ENCODE results near the gene PEX10.

Gene PEX10

DNA sequence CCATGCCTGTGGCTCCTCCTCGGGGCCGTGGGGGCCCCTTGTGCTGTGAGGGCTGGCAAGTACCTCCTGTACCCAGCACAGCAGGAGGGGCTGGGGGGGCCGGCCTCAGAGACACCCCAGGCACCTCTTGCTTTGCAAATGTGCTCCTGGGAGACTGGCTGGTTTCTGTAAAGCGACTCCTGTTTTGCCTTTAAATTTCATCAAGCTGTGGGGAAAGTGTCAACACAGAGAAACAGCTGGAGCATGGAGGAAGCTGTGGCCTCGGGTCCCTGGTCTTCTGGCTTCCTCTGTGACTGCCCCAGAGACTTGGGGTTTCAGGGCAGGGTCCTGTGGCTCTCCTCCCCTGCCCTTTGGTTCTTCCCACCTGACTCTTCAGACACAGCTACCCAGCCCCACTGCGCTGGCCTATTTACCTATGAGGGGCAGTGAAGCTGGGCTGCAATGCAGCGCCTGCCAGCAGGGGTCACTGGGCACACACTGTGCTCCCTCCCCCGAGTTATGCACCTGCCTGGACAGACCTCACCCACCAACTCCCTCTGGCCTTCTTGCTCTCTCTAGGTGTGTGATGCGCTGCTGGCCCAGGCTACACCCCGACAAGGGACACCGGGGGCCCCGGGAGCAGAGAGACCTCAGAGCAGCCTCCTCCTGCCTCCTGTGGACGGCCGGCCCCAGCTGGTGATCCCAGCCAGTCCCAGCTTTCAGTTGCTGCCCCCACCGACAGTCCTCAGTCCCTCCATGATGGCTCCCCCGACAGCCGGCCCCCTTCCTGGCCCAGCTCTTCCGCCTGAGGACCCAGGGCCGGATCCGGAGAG lies 17.6 kb upstream of the PEX10 start:
- DNase-seq (ENCODE audit: low spot score): no peak
- peak; percentile 3 for TF ChIP-seq CTCF (IDR thresholded peaks at IDR 0.05; ENCODE audit: extremely low read depth, missing control alignments)

GRCh38 chr1:2428490-2428889 lies 16.1 kb upstream of the PEX10 start:
- DNase-seq (ENCODE audit: low spot score): no peak
- no peak for TF ChIP-seq CTCF (IDR thresholded peaks at IDR 0.05; ENCODE audit: extremely low read depth, missing control alignments)

GRCh38 chr1:2427976-2428375 lies 15.6 kb upstream of the PEX10 start:
- TF ChIP-seq CTCF (IDR thresholded peaks at IDR 0.05; ENCODE audit: extremely low read depth, missing control alignments): no peak
- no peak for DNase-seq (ENCODE audit: low spot score)

GRCh38 chr1:2427051-2427450 lies 14.7 kb upstream of the PEX10 start:
- TF ChIP-seq CTCF (IDR thresholded peaks at IDR 0.05; ENCODE audit: extremely low read depth, missing control alignments): no peak
- DNase-seq (ENCODE audit: low spot score): no peak

DNA sequence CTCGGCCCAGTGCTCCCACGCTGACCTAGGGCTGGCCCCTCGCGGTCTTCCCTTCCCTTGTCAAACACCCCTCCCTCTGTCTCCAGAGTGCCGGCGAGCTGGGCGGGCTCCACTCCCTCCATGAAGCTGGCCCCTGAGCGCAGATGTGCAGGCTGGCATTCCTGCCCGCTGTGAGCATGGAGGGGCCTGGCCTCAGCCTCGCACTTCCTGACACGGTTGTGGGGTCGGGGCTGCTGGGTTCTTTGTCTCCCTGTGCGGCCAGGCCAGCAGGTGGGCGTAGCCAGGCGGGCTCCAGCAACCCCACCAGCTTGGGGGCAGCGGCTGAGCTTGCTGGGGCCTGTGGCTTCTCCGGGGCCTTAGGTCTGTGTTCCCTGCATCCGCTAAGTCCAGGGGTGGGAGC lies 14.2 kb upstream of the PEX10 start:
- no peak for DNase-seq (ENCODE audit: low spot score)
- no peak for TF ChIP-seq CTCF (IDR thresholded peaks at IDR 0.05; ENCODE audit: extremely low read depth, missing control alignments)

DNA sequence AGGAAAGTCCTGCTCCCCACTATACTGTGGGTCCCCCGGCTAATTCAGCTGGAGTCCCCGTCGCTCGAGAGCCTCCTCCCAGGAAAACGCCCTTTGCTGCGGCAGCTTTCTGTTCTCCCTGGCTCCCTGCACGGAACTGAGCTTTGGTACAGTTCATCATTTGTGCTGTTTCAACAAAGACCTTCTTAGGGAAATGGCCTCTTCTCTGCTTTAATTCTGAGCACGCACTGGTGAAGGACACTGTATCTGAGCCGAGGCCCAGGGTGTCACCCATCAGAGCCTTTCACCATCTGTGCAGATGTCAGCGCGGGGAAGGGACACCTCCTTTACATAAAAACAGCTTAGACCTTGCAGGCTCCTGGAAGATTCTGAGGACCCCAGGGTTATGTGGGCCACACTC lies 13.5 kb upstream of the PEX10 start:
- no peak for DNase-seq (ENCODE audit: low spot score)
- no peak for TF ChIP-seq CTCF (IDR thresholded peaks at IDR 0.05; ENCODE audit: extremely low read depth, missing control alignments)

DNA sequence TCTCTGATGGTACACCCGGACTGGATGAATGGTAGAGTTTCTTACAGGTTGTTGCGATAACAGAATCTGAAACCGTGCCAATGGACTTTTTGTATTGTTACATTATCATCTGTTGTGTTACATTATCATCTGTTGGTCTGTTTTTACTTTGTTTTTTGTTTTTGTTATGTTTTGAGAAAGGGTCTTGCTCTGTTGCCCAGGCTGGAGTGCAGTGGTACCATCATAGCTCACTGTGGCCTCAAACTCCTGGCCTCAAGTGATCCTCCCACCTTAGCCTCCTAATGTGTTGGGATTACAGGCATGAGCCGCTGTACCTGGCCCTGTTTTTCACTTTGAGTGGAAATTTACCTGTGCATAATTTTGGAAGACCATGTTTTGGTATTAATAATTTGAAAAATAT lies 10.2 kb upstream of the PEX10 start:
- DNase-seq (ENCODE audit: low spot score): no peak
- TF ChIP-seq CTCF (IDR thresholded peaks at IDR 0.05; ENCODE audit: extremely low read depth, missing control alignments): no peak
